Esophagus squamous epithelium (tissue), 4 donors: ENCODE data around the gene ZNF774.

Experiments used
- POLR2A ChIP-seq, 4 donors: fragments of 450-650 bp; IDR thresholded peaks; one replicate each; pipeline ENCODE4 v1.6.1; 2017; ENCODE audit warnings: antibody characterized with exemption in 4 of 4, mild to moderate bottlenecking in 4 of 4, moderate library complexity in 3 of 4
- TF ChIP-seq, protein P1 (sequence below), 6 experiments: fragments of 450-650 bp in 4 of 6; fragments of 200-600 bp in 2 of 6; sonication (generic) in 2 of 6; IDR thresholded peaks; one replicate each; pipeline ENCODE4 v1.5.1; 2016 to 2019; ENCODE audit warnings: antibody characterized with exemption in 6 of 6, mild to moderate bottlenecking in 4 of 6, moderate library complexity in 4 of 6

DNA sequence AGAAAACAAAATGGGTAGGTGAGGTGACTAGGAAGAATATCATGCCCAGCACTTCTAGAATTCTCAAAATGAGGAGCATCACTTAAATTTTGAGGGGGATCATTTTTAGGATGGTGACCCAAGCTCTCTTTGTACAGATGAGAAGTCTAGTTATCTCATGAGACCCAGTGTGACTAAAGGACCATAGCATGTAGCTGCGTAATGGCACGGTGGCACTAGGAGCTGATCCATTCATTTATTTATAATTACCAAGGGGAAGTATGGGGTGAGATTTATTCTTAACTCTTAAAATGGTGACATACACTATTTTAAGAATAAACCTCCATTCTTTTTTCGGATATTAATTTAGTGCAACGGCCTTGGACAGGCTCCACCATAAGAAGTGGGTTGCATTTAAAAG is 44.2 kb downstream of the ZNF774 start:
- TF ChIP-seq, protein P1, sequence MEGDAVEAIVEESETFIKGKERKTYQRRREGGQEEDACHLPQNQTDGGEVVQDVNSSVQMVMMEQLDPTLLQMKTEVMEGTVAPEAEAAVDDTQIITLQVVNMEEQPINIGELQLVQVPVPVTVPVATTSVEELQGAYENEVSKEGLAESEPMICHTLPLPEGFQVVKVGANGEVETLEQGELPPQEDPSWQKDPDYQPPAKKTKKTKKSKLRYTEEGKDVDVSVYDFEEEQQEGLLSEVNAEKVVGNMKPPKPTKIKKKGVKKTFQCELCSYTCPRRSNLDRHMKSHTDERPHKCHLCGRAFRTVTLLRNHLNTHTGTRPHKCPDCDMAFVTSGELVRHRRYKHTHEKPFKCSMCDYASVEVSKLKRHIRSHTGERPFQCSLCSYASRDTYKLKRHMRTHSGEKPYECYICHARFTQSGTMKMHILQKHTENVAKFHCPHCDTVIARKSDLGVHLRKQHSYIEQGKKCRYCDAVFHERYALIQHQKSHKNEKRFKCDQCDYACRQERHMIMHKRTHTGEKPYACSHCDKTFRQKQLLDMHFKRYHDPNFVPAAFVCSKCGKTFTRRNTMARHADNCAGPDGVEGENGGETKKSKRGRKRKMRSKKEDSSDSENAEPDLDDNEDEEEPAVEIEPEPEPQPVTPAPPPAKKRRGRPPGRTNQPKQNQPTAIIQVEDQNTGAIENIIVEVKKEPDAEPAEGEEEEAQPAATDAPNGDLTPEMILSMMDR (IDR thresholded peaks at IDR 0.05): no peak
- no peak for TF ChIP-seq POLR2A (IDR thresholded peaks at IDR 0.05)
